ENCODE data around the gene MYBL2.

Gene MYBL2

GRCh38 chr20:43727980-43728590 lies 61.2 kb downstream of the MYBL2 start:
- Histone ChIP-seq H3K36me3 (ENCODE audit: control insufficient read depth in 2 of 2, insufficient read depth in 1 of 2, low read length in 2 of 2) (no peaks in the 10 kb centered on the region), H3K4me1 (ENCODE audit: control insufficient read depth, insufficient read depth, low read length) (peaks cover 9% of the 10 kb centered on the region; the same call in 1 of the 2 replicates), H3K4me3 (ENCODE audit: low read depth, low read length) (no peak overlapping the region), H3K27ac (ENCODE audit: extremely low read depth, low read depth, low read length) (no peak overlapping the region), H3K9me3 (ENCODE audit: control insufficient read depth, insufficient read depth, low read depth, low read length) (no peaks in the 10 kb centered on the region)
- CTCF ChIA-PET, result interaction anchor here (0.6 to 2.1 kb wide), 4 partner anchors 21 to 190 kb away, joined by 3 to 10 read pairs (median 4); no protein-coding TSS in a partner anchor
- POLR2A ChIA-PET, result no interaction called here
- TF ChIP-seq, protein P1, sequence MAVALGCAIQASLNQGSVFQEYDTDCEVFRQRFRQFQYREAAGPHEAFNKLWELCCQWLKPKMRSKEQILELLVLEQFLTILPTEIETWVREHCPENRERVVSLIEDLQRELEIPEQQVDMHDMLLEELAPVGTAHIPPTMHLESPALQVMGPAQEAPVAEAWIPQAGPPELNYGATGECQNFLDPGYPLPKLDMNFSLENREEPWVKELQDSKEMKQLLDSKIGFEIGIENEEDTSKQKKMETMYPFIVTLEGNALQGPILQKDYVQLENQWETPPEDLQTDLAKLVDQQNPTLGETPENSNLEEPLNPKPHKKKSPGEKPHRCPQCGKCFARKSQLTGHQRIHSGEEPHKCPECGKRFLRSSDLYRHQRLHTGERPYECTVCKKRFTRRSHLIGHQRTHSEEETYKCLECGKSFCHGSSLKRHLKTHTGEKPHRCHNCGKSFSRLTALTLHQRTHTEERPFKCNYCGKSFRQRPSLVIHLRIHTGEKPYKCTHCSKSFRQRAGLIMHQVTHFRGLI (tag by site-specific recombination; IDR thresholded peaks at IDR 0.05), result no peak
- TF ChIP-seq PRDM6 (tag by site-specific recombination; IDR thresholded peaks at IDR 0.05) (0 out of 2 replicates have a peak, but pooled peaks have one; percentile 36), GLI4 (tag by site-specific recombination; IDR thresholded peaks at IDR 0.05) (no peak), ZBTB7A (tag by site-specific recombination; IDR thresholded peaks at IDR 0.05; ENCODE audit: low read depth) (no peak), TRIM28 (IDR thresholded peaks at IDR 0.05; ENCODE audit: borderline replicate concordance, low read length) (peak; percentile 53; the same call in 1 of the 2 replicates), ZNF488 (tag by site-specific recombination; IDR thresholded peaks at IDR 0.05) (no peak), ZNF366 (tag by site-specific recombination; conservative IDR thresholded peaks at IDR 0.05) (no peak), GLIS1 (tag by site-specific recombination; IDR thresholded peaks at IDR 0.05) (peak; percentile 42; the same call in 1 of the 2 replicates), ZNF510 (tag by site-specific recombination; IDR thresholded peaks at IDR 0.05; ENCODE audit: insufficient replicate concordance) (no peak), KLF10 (tag by site-specific recombination; IDR thresholded peaks at IDR 0.05) (peak; percentile 81), KLF1 (tag by site-specific recombination; IDR thresholded peaks at IDR 0.05) (peak; percentile 77), ZNF664 (tag by site-specific recombination; IDR thresholded peaks at IDR 0.05) (no peak), ZNF266 (tag by site-specific recombination; IDR thresholded peaks at IDR 0.05; ENCODE audit: low read depth) (no peak), SCRT2 (tag by site-specific recombination; IDR thresholded peaks at IDR 0.05) (no peak), ZNF473 (tag by site-specific recombination; IDR thresholded peaks at IDR 0.05) (no peak), ZNF561 (tag by site-specific recombination; IDR thresholded peaks at IDR 0.05; ENCODE audit: borderline replicate concordance) (no peak), ZNF26 (tag by site-specific recombination; IDR thresholded peaks at IDR 0.05) (no peak), SP2 (tag by site-specific recombination; IDR thresholded peaks at IDR 0.05) (no peak), ZFHX2 (tag by site-specific recombination; conservative IDR thresholded peaks at IDR 0.05) (no peak), ZBTB17 (tag by site-specific recombination; IDR thresholded peaks at IDR 0.05) (no peak), TSHZ1 (tag by site-specific recombination; IDR thresholded peaks at IDR 0.05; ENCODE audit: borderline replicate concordance) (no peak)
- TF ChIP-seq, protein P2, sequence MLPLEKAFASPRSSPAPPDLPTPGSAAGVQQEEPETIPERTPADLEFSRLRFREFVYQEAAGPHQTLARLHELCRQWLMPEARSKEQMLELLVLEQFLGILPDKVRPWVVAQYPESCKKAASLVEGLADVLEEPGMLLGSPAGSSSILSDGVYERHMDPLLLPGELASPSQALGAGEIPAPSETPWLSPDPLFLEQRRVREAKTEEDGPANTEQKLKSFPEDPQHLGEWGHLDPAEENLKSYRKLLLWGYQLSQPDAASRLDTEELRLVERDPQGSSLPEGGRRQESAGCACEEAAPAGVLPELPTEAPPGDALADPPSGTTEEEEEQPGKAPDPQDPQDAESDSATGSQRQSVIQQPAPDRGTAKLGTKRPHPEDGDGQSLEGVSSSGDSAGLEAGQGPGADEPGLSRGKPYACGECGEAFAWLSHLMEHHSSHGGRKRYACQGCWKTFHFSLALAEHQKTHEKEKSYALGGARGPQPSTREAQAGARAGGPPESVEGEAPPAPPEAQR (tag by site-specific recombination; IDR thresholded peaks at IDR 0.05), result no peak
- TF ChIP-seq, protein P3, sequence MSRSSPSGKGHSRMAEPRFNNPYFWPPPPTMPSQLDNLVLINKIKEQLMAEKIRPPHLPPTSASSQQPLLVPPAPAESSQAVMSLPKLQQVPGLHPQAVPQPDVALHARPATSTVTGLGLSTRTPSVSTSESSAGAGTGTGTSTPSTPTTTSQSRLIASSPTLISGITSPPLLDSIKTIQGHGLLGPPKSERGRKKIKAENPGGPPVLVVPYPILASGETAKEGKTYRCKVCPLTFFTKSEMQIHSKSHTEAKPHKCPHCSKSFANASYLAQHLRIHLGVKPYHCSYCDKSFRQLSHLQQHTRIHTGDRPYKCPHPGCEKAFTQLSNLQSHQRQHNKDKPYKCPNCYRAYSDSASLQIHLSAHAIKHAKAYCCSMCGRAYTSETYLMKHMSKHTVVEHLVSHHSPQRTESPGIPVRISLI (tag by site-specific recombination; IDR thresholded peaks at IDR 0.05), result 0 out of 2 replicates have a peak, but pooled peaks have one; percentile 32
- TF ChIP-seq, protein P4, sequence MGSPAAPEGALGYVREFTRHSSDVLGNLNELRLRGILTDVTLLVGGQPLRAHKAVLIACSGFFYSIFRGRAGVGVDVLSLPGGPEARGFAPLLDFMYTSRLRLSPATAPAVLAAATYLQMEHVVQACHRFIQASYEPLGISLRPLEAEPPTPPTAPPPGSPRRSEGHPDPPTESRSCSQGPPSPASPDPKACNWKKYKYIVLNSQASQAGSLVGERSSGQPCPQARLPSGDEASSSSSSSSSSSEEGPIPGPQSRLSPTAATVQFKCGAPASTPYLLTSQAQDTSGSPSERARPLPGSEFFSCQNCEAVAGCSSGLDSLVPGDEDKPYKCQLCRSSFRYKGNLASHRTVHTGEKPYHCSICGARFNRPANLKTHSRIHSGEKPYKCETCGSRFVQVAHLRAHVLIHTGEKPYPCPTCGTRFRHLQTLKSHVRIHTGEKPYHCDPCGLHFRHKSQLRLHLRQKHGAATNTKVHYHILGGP (tag by site-specific recombination; IDR thresholded peaks at IDR 0.05), result no peak
